SK-N-SH (cell line): ENCODE data around the gene SNRPB. TPM values are rescaled to one million over a fixed set of nuclear protein-coding genes. Genes with fewer than 3 reads are reported as not detected.

Source experiments
- CTCF ChIA-PET: fragments of 300-600, 350-600 bp; formaldehyde crosslinking; extraction: SDS; loops from one replicate; lab custom pipeline; 2021; lab: Yijun Ruan, JAX
- POLR2A ChIA-PET: fragments of 350-600 bp; sonication (Branson Sonifier 250); formaldehyde crosslinking; extraction: SDS; loops from one replicate; lab custom pipeline; 2020; ENCODE audit warnings: antibody characterized with exemption, inconsistent platforms; lab: Yijun Ruan, JAX
- DNase-seq: peaks from one replicate; pipeline ENCODE4 v3.0.0; 2012
- H2AFZ ChIP-seq: fragments of 200-600 bp; sonication (generic); 2 replicates; pipeline ENCODE4 v1.8.1; 2016; ENCODE audit warnings: antibody characterized with exemption, mild to moderate bottlenecking, low read depth
- H3F3A ChIP-seq: fragments of 200-600 bp; sonication (generic); replicated peaks from 2 replicates; pipeline ENCODE3; 2016; ENCODE audit warnings: antibody characterized with exemption, mild to moderate bottlenecking; ENCODE audit not compliant: insufficient read depth
- H3K27ac ChIP-seq, 2 experiments: fragments of 200-500 bp in 1 of 2; fragments of 200-600 bp in 1 of 2; sonication (Bioruptor generic) in 1 of 2; sonication (generic), shearing (Covaris generic) in 1 of 2; 2 replicates each; pipeline versions ENCODE4 v1.5.1 to v1.6.1; 2014 to 2016; ENCODE audit warnings: low read depth in 2 of 2, inconsistent platforms in 1 of 2, low read length in 1 of 2, mild to moderate bottlenecking in 1 of 2, mixed read lengths in 1 of 2
- H3K27me3 ChIP-seq: fragments of 200-600 bp; sonication (generic), shearing (Covaris generic); 2 replicates; pipeline ENCODE4 v1.6.1; 2016; ENCODE audit warnings: mixed run types; ENCODE audit not compliant: insufficient read depth
- H3K36me3 ChIP-seq, 2 experiments: fragments of 200-500 bp in 1 of 2; fragments of 200-600 bp in 1 of 2; sonication (Bioruptor generic) in 1 of 2; sonication (generic) in 1 of 2; replicated peaks in 1 of 2; 2 replicates each; pipeline versions ENCODE3 to v1.5.1; 2014 to 2016; ENCODE audit warnings: low read length in 1 of 2, mild to moderate bottlenecking in 1 of 2; ENCODE audit not compliant: insufficient read depth in 2 of 2, control insufficient read depth in 1 of 2
- H3K4me1 ChIP-seq, 2 experiments: fragments of 200-500 bp in 1 of 2; fragments of 200-600 bp in 1 of 2; sonication (Bioruptor generic) in 1 of 2; sonication (generic), shearing (Covaris generic) in 1 of 2; 2 replicates each; pipeline versions ENCODE4 v1.5.1 to v1.6.1; 2014 to 2016; ENCODE audit warnings: low read depth in 1 of 2, low read length in 1 of 2, mixed run types in 1 of 2; ENCODE audit not compliant: insufficient read depth in 2 of 2, control insufficient read depth in 1 of 2
- H3K4me2 ChIP-seq: fragments of 200-600 bp; sonication (generic), shearing (Covaris generic); 2 replicates; pipeline ENCODE4 v1.6.1; 2017; ENCODE audit warnings: mixed run types
- H3K4me3 ChIP-seq, 2 experiments: fragments of 200-500 bp in 1 of 2; fragments of 200-600 bp in 1 of 2; sonication (Bioruptor generic) in 1 of 2; sonication (generic), shearing (Covaris generic) in 1 of 2; 2 replicates each; pipeline versions ENCODE4 v1.5.1 to v1.8.1; 2014 to 2016; ENCODE audit warnings: low read depth in 2 of 2, inconsistent platforms in 1 of 2, low read length in 1 of 2, mild to moderate bottlenecking in 1 of 2, mixed read lengths in 1 of 2, moderate library complexity in 1 of 2
- H3K79me2 ChIP-seq: fragments of 200-600 bp; sonication (generic); 2 replicates; pipeline ENCODE4 v1.8.1; 2017; ENCODE audit warnings: mild to moderate bottlenecking; ENCODE audit not compliant: insufficient read depth
- H3K9ac ChIP-seq: fragments of 200-600 bp; sonication (generic); 2 replicates; pipeline ENCODE4 v1.6.1; 2017; ENCODE audit warnings: mixed run types
- H3K9me2 ChIP-seq: fragments of 200-600 bp; sonication (generic); 2 replicates; pipeline ENCODE4 v1.6.1; 2017; ENCODE audit warnings: mixed run types
- H3K9me3 ChIP-seq: fragments of 200-600 bp; sonication (generic); 2 replicates; pipeline ENCODE4 v1.6.1; 2017; ENCODE audit warnings: mixed run types, mild to moderate bottlenecking, moderate library complexity
- H4K20me1 ChIP-seq: fragments of 200-600 bp; sonication (generic); 2 replicates; pipeline ENCODE4 v1.6.1; 2017; ENCODE audit warnings: mild to moderate bottlenecking, mixed run types; ENCODE audit not compliant: insufficient read depth
- CTCF ChIP-seq: fragments of 200-600 bp; sonication (generic); IDR thresholded peaks from 2 replicates; pipeline ENCODE4 v1.6.1; 2017; ENCODE audit warnings: antibody characterized with exemption, mild to moderate bottlenecking, moderate library complexity
- ELF1 ChIP-seq: IDR thresholded peaks from 2 replicates; pipeline ENCODE4 v1.4.0; 2012
- EZH2phosphoT487 ChIP-seq: fragments of 200-600 bp; sonication (generic); IDR thresholded peaks from 2 replicates; pipeline ENCODE4 v1.6.1; 2017; ENCODE audit warnings: low read depth, mixed run types, mild to moderate bottlenecking, antibody characterized with exemption, moderate library complexity, borderline replicate concordance
- FOSL2 ChIP-seq: IDR thresholded peaks from 2 replicates; pipeline ENCODE4 v1.4.0; 2012; ENCODE audit warnings: low read depth, mild to moderate bottlenecking, moderate library complexity, borderline replicate concordance
- GABPA ChIP-seq: IDR thresholded peaks from 2 replicates; pipeline ENCODE4 v1.4.0; 2012; ENCODE audit warnings: low read depth, mild to moderate bottlenecking
- IRF3 ChIP-seq: fragments of 150-350 bp; IDR thresholded peaks from 2 replicates; pipeline ENCODE4 v1.6.1; 2016; ENCODE audit warnings: mild to moderate bottlenecking, low read depth, low read length
- JUND ChIP-seq: IDR thresholded peaks from 2 replicates; pipeline ENCODE4 v1.4.0; 2012
- MAX ChIP-seq: IDR thresholded peaks from 2 replicates; pipeline ENCODE4 v1.4.0; 2012; ENCODE audit warnings: low read depth
- MEF2A ChIP-seq: IDR thresholded peaks from 2 replicates; pipeline ENCODE4 v1.4.0; 2012; ENCODE audit warnings: low read depth, borderline replicate concordance
- NFIC ChIP-seq: IDR thresholded peaks from 2 replicates; pipeline ENCODE4 v1.4.0; 2012; ENCODE audit warnings: borderline replicate concordance
- POLR2AphosphoS5 ChIP-seq: IDR thresholded peaks from 2 replicates; pipeline ENCODE4 v1.6.1; 2012; ENCODE audit warnings: low read depth, low read length
- REST ChIP-seq: IDR thresholded peaks from 2 replicates; pipeline ENCODE4 v1.6.1; 2012; ENCODE audit warnings: mild to moderate bottlenecking, low read depth, low read length, moderate library complexity
- TAF1 ChIP-seq: IDR thresholded peaks from 2 replicates; pipeline ENCODE4 v1.6.1; 2012; ENCODE audit warnings: low read depth, mild to moderate bottlenecking, low read length, moderate library complexity, borderline replicate concordance
- TEAD4 ChIP-seq: IDR thresholded peaks from 2 replicates; pipeline ENCODE4 v1.4.0; 2012; ENCODE audit warnings: mild to moderate bottlenecking, borderline replicate concordance; ENCODE audit not compliant: insufficient read depth
- WGBS: methylation state at CpG from one replicate; pipeline ENCODE4 v1.1.6; 2017; ENCODE audit warnings: low lambda C conversion rate; 5-methylcytosine and 5-hydroxymethylcytosine counted together
- polyA plus RNA-seq, 3 experiments: library from polyadenylated mRNA; depleted of rRNA; stranded (reverse); fragments of >200 nt; gene quantifications; 2 replicates each; pipeline ENCODE4 v1.2.3, GENCODE V29; 2012

SNRPB gene
- polyA plus RNA-seq, 1 of the 3 experiments (the other 2 are of a cell fraction): 455 TPM

GRCh38 chr20:2455771-2456497, 14.7 kb downstream of the SNRPB start:
- no peak for DNase-seq
- no peaks in the 10 kb centered on the region for H4K20me1 ChIP-seq
- H3K4me2 ChIP-seq: no peak overlapping the region
- H3F3A ChIP-seq: peaks cover 35% of the 10 kb centered on the region
- no peak overlapping the region for H2AFZ ChIP-seq
- H3K9ac ChIP-seq: no peak overlapping the region
- POLR2A ChIA-PET: no interaction called here
- H3K36me3 ChIP-seq: peaks cover 18 to 28% of the 10 kb centered on the region in 2 experiments
- no peaks in the 10 kb centered on the region for H3K9me2 ChIP-seq
- H3K27ac ChIP-seq: no peak overlapping the region
- TF ChIP-seq GABPA (no peak), CTCF (no peak), EZH2phosphoT487 (no peak), TAF1 (no peak), FOSL2 (no peak), TEAD4 (no peak), MAX (no peak), JUND (no peak), POLR2AphosphoS5 (no peak)
- TF ChIP-seq, all 33 proteins: peak for 0
- Histone ChIP-seq H3K79me2 (no peaks in the 10 kb centered on the region), H3K4me1 (no peaks in the 10 kb centered on the region; a peak in 1 of 4 replicates), H3K27me3 (no peaks in the 10 kb centered on the region), H3K4me3 (no peak overlapping the region), H3K9me3 (no peaks in the 10 kb centered on the region)
- CTCF ChIA-PET: interaction anchor here (0.6 to 3.1 kb wide), 8 partner anchors 12 to 449 kb away, joined by 3 to 17 read pairs (median 3); no protein-coding TSS in a partner anchor
- WGBS: 79% methylated on average over 2 of the region's 2 CpGs

- H2AFZ ChIP-seq: no peak overlapping the region
- no peak overlapping the region for H3K9ac ChIP-seq
- 87% methylated on average over 3 of the region's 3 CpGs for WGBS
- no peaks in the 10 kb centered on the region for H3K27me3 ChIP-seq
- DNase-seq: no peak
- no peaks in the 10 kb centered on the region for H3K9me3 ChIP-seq
- H3K4me3 ChIP-seq: no peak overlapping the region
- H3K79me2 ChIP-seq: no peaks in the 10 kb centered on the region
- H3K4me1 ChIP-seq: no peaks in the 10 kb centered on the region; a peak in 1 of 4 replicates
- H3K36me3 ChIP-seq: peaks cover 0 to 8% of the 10 kb centered on the region in 2 experiments
- no peaks in the 10 kb centered on the region for H4K20me1 ChIP-seq
- peaks cover 19% of the 10 kb centered on the region for H3F3A ChIP-seq
- no peaks in the 10 kb centered on the region for H3K9me2 ChIP-seq
- ChIA-PET POLR2A (no interaction called here), CTCF (interaction anchor here (1.1 to 6.2 kb wide), 5 partner anchors 16 to 274 kb away, joined by 4 to 66 read pairs (median 8); no protein-coding TSS in a partner anchor)
- H3K4me2 ChIP-seq: no peak overlapping the region
- no peak overlapping the region for H3K27ac ChIP-seq
- TF ChIP-seq REST: no peak
- no peak for TF ChIP-seq MAX
- TF ChIP-seq CTCF: no peak
- no peak for TF ChIP-seq MEF2A
- no peak for TF ChIP-seq ELF1
- TF ChIP-seq NFIC: no peak
- TF ChIP-seq IRF3: no peak
- TF ChIP-seq JUND: no peak
These were observed 16.8 kb downstream of the SNRPB start for GRCh38 chr20:2453792-2454191.
